GM21529 (cell line): ENCODE results near the gene HLA-DQA1.
"Not testable (repeated sequence)": the region's sequence is repeated elsewhere in the genome, so short reads cannot be mapped to it uniquely, and the experiment has no call there.

Source experiments
- ATAC-seq: cut with Tn5 transposase; IDR thresholded peaks from one replicate; pipeline ENCODE4 v1.9.1; 2021; ENCODE audit not compliant: unreplicated experiment

HLA-DQA1 gene

GRCh38 chr6:32621372-32621771, 15.8 kb upstream of the HLA-DQA1 start:
- ATAC-seq: no peak

GRCh38 chr6:32622545-32623401, 14.4 kb upstream of the HLA-DQA1 start:
- peak; percentile 64 for ATAC-seq

DNA sequence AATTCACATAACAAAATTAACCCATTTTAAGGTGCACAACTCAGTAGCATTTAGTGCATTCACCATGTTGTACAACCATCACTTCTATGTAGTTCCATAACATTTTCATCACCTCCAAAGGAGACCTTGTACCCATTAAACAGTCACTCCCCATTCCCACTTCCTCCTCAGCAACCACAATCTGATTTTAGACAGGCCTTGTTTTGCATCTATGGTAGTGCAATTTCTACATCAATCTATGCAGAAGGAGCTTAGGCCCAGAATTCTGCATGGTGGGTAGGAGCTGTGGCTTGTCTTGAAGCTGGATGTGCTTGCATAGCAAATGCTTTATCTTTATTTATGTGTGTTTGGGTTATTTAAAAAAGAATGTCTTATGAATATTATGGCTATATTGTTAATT, 13.5 kb upstream of the HLA-DQA1 start:
- no peak for ATAC-seq

GRCh38 chr6:32624565-32624964, 12.6 kb upstream of the HLA-DQA1 start:
- no peak for ATAC-seq

- ATAC-seq: no peak
Measured at GRCh38 chr6:32625137-32625536, 12.1 kb upstream of the HLA-DQA1 start.

- no peak for ATAC-seq
Measured at GRCh38 chr6:32627249-32627648, 10.0 kb upstream of the HLA-DQA1 start.

DNA sequence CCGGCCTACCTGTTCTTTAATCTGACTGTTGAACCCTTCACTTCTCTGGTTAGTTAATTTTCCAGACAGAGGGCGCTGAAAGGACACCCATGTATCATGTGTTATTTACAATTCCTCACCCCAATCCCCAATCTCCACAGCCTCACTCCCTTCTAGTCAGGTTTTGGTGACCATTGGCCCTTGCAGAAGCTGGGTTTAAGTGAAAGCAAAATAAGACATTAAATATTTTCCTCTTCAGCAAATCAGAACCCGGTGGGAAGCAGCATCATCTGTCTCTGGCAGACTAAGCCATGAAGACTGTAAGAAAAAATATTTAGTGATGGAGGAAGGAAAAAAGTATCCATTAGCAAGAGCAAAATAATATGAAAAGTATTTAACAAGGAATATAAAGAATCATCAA, 9.4 kb upstream of the HLA-DQA1 start:
- no peak for ATAC-seq

DNA sequence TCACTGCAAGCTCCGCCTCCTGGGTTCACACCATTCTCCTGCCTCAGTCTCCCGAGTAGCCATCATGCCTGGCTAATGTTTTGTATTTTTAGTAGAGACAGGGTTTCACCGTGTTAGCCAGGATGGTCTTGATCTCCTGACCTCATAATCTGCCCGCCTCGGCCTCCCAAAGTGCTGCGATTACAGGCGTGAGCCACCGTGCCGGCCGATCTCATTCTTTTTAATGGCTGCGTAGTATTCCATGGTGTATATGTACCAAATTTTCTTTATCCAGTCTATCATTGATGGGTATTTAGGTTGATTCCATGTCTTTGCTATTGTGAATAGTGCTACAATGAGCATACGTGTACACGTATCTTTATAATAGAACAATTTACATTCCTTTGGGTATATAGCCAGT, 7.4 kb upstream of the HLA-DQA1 start:
- ATAC-seq: not testable (repeated sequence)

GRCh38 chr6:32635526-32636123, 1.6 kb upstream of the HLA-DQA1 start:
- no peak for ATAC-seq

DNA sequence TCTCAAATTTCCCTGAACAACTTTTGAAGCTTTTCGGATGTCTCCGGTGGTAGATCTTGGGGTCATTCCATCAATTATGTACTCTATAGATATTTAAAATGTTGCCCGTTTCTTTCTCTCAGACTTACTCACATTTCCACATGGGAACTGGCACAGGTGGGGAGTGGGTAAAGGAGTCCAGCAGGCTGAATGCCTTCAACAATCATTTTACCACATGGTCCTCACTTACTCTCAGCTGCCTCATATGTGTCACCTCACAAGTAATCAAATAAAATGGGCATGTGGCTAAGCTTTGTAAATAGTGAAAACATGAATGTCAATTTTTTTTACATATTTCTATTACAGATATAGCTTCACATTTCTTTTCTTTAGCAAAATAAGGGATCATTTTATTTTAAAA, 677 bp downstream of the HLA-DQA1 start:
- ATAC-seq: no peak

- ATAC-seq: no peak
Measured at GRCh38 chr6:32638532-32639219, 1.5 kb downstream of the HLA-DQA1 start.

DNA sequence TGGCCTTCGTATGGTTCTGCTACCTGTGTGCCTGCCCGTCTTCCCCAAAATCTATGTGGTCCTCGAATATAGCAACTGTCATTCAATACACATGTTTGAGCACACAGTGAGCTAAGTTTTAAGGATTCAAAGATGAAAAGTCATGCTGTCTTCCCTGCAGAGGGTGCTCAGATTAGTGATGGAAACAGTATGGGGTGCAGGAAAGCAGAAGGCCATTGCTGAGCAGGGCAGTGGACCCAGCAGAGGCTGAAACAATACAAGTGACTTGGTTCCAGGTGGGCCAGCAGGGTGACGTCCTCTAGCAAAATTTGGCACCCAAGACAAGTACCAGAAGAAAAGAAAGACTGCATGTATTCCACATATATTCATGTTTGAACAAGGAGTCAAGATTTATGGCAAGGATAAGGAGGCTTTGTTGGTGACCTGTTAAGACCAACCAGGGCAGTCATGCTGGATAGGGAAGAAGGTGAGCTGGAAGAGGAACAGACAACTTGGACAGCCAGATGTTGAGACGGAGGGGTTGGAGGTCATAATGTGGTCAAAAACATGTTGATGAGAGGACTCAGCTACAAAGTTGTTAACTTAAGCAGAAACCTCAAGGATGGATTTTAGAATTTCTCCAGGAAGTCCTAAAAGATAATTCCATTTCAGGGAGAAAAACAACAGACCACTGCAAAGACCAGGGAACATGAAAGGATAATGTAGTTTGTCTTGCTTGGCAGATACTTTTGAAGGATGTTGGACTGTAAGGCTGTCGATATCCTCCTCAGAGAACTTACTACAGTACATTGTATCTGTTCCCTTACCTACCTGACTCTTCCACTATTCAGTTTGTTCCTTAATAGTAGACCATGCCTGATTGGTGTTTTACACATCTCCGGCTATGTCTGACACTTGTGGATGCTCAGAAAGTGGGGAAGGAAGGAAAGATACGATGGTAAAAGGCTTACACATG, 2.5 kb downstream of the HLA-DQA1 start:
- no peak for ATAC-seq

GRCh38 chr6:32641122-32641521, 3.9 kb downstream of the HLA-DQA1 start:
- no peak for ATAC-seq

GRCh38 chr6:32641785-32642719, 4.8 kb downstream of the HLA-DQA1 start:
- not testable (repeated sequence) for ATAC-seq

DNA sequence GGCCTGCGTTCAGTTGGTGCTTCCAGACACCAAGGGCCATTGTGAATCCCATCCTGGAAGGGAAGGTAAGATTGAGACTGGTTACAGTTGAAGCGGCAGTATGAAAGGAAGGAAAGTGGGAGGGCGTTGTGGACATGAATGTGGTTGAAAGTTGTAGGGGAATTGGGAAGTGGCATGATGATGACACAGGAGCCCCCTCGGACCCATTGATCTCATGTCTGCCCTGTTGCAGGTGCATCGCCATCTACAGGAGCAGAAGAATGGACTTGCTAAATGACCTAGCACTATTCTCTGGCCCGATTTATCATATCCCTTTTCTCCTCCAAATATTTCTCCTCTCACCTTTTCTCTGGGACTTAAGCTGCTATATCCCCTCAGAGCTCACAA, 5.5 kb downstream of the HLA-DQA1 start:
- no peak for ATAC-seq

- ATAC-seq: no peak
Measured at GRCh38 chr6:32643904-32644303, 6.7 kb downstream of the HLA-DQA1 start.

DNA sequence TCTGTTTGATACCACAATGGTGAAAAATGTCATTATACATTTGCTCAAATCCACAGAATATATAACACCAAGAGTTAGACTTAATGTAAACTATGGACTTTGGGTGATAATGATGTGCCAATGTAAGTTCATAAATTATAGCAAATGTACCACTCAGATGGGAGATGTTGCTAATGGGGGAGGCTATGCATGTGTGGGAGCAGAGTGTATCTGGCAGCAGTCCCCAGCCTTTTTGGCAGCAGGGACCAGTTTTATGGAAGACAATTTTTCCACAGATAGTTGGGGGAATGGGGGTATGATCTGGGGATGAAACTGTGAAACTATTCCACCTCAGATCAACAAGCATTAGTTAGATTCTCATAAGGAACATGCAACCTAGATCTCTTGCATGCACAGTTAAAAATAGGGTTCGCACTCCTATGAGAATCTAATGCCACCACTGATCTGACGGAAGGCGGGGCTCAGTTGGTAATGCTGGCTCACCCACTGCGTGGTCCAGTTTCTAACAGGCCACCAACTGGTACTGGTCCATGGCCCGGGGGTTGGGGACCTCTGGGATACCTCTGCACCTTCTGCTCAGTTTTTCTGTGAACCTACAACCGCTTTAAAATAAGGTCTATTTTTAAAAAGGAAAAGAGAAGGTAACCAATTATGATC, 8.0 kb downstream of the HLA-DQA1 start:
- no peak for ATAC-seq

GRCh38 chr6:32655203-32655710, 18.1 kb downstream of the HLA-DQA1 start:
- no peak for ATAC-seq

- ATAC-seq: not testable (repeated sequence)
Measured at GRCh38 chr6:32657329-32657728, 20.1 kb downstream of the HLA-DQA1 start.
